ENCODE data around the gene SS18L1.

DNA sequence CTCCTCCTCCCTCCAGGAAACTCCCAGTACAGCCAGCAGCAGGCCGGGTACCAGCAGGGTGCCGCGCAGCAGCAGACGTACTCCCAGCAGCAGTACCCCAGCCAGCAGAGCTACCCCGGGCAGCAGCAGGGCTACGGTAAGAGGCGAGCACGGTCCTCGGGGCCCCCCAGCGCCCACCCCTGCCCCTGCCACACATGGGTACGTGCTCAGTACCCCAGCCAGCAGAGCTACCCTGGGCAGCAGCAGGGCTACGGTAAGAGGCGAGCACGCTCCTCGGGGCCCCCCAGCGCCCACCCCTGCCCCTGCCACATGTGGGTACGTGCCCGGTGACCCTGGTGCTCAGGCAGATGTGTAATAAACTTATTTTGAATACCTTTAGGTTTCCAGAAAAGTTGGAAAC is 29.1 kb downstream of the SS18L1 start:
- TF ChIP-seq, protein P1, sequence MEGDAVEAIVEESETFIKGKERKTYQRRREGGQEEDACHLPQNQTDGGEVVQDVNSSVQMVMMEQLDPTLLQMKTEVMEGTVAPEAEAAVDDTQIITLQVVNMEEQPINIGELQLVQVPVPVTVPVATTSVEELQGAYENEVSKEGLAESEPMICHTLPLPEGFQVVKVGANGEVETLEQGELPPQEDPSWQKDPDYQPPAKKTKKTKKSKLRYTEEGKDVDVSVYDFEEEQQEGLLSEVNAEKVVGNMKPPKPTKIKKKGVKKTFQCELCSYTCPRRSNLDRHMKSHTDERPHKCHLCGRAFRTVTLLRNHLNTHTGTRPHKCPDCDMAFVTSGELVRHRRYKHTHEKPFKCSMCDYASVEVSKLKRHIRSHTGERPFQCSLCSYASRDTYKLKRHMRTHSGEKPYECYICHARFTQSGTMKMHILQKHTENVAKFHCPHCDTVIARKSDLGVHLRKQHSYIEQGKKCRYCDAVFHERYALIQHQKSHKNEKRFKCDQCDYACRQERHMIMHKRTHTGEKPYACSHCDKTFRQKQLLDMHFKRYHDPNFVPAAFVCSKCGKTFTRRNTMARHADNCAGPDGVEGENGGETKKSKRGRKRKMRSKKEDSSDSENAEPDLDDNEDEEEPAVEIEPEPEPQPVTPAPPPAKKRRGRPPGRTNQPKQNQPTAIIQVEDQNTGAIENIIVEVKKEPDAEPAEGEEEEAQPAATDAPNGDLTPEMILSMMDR (conservative IDR thresholded peaks at IDR 0.05) = no peak
- no peak for TF ChIP-seq ZFX (IDR thresholded peaks at IDR 0.05)

All from C4-2B (cell line).